ENCODE results near the gene MYO19.

GRCh38 chr17:36532435-36532975 is 2.2 kb downstream of the MYO19 start:
- TF ChIP-seq JUND (IDR thresholded peaks at IDR 0.05; ENCODE audit: low read length) (no peak), EZH2 (IDR thresholded peaks at IDR 0.05; ENCODE audit: low read depth, low read length, severe bottlenecking) (no peak), CTCF (IDR thresholded peaks at IDR 0.05; ENCODE audit: control extremely low read depth in 1 of 3, insufficient read depth in 1 of 3, low read depth in 1 of 3, low read length in 3 of 3) (no peak), NRF1 (IDR thresholded peaks at IDR 0.05; ENCODE audit: low read depth, low read length) (no peak)

Measured in H1 (cell line).